Hepatocyte (in vitro differentiated cells): ENCODE results near the gene PACSIN2.

Experiments
- CTCF ChIP-seq: fragments of 200-600 bp; sonication (generic); IDR thresholded peaks from 2 replicates; pipeline ENCODE4 v1.5.1; 2016; ENCODE audit warnings: antibody characterized with exemption, mild to moderate bottlenecking; ENCODE audit not compliant: poor library complexity
- EZH2 ChIP-seq: fragments of 200-600 bp; sonication (generic); IDR thresholded peaks from 2 replicates; pipeline ENCODE4 v1.6.1; 2016; ENCODE audit warnings: antibody characterized with exemption, mild to moderate bottlenecking, borderline replicate concordance

DNA sequence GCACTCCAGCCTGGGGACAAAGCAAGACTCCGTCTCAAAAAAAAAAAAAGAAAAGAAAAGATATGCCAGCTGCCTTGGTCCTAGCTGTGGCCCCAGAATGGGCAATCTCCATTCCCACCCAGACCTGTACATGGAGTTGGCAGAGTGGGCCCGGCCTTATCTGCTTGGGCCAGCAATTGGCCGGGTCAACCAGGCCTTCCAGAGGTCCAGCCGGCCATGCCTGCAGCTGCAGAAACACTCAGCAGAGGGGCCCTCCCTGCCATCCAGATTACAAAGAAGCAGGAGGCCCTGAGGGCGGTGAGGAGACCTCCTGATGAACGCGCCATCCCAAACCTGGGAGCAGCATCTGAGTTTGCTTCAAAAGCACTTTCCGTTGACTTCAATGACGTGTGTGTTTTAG, 131.0 kb downstream of the PACSIN2 start:
- TF ChIP-seq CTCF (no peak), EZH2 (no peak)
